HCT116 (cell line): ENCODE measurements around the gene EEFSEC. TPM values are rescaled to one million over a fixed set of nuclear protein-coding genes. Genes with fewer than 3 reads are reported as not detected.

Experiments used
- ATAC-seq: fragments of 200-7000 bp; cut with Tn5 transposase; 2 replicates; pipeline ENCODE4 v1.9.1; 2020; ENCODE audit warnings: mild to moderate bottlenecking, moderate library complexity
- BruUV-seq: library from RNA; stranded (reverse); fragments of 400-500 nt; replicated peaks from 2 replicates; lab custom pipeline; 2021; lab: Mats Ljungman, UMichigan
- CTCF ChIA-PET: fragments of 300-600 bp; sonication (Branson Sonifier 250); formaldehyde crosslinking; loops from one replicate; lab custom pipeline; 2021; ENCODE audit warnings: antibody characterized with exemption; lab: Charles Lee
- POLR2A ChIA-PET: fragments of 300-600, 350-600 bp; sonication (Branson Sonifier 250); formaldehyde crosslinking; loops from one replicate; lab custom pipeline; 2021; ENCODE audit warnings: antibody characterized with exemption; lab: Charles Lee
- RAD21 ChIA-PET, 2 experiments: fragments of 300-600 bp; sonication (Branson Sonifier 250); formaldehyde crosslinking; loops; one replicate each; lab custom pipeline; 2023; ENCODE audit warnings: low total read pairs in 2 of 2; ENCODE audit not compliant: uncharacterized antibody in 2 of 2, unreplicated experiment in 2 of 2, low non-redundant PET in 1 of 2; lab: Charles Lee
- DNase-seq: peaks from one replicate; pipeline ENCODE4 v3.0.0-alpha.2; 2010; ENCODE audit warnings: low read depth, low spot score
- H2AFZ ChIP-seq: fragments of 200-600 bp; shearing (Covaris generic), sonication (generic); 2 replicates; pipeline ENCODE4 v1.6.1; 2017; ENCODE audit warnings: low read depth, mixed run types, mixed read lengths, antibody characterized with exemption, low read length; ENCODE audit not compliant: poor library complexity, severe bottlenecking
- H3K27ac ChIP-seq: 2 replicates; pipeline ENCODE4 v1.5.1; 2012; ENCODE audit warnings: low read depth, low read length
- H3K27me3 ChIP-seq: fragments of 200-600 bp; sonication (generic); 2 replicates; pipeline ENCODE4 v1.6.1; 2016; ENCODE audit warnings: mixed run types, low read length, mixed read lengths; ENCODE audit not compliant: insufficient read depth
- H3K36me3 ChIP-seq, 2 experiments: fragments of 200-500 bp in 1 of 2; fragments of 200-600 bp in 1 of 2; sonication (Bioruptor generic) in 1 of 2; sonication (generic) in 1 of 2; 2 replicates each; pipeline versions ENCODE4 v1.5.1 to v1.6.1; 2014 to 2016; ENCODE audit warnings: low read length in 2 of 2, inconsistent platforms in 1 of 2, mixed read lengths in 1 of 2, mixed run types in 1 of 2; ENCODE audit not compliant: insufficient read depth in 2 of 2, control insufficient read depth in 1 of 2
- H3K4me1 ChIP-seq, 2 experiments: fragments of 200-600 bp in 1 of 2; sonication (generic) in 1 of 2; 2 replicates each; pipeline versions ENCODE4 v1.5.1 to v1.6.1; 2012 to 2017; ENCODE audit warnings: low read length in 2 of 2, inconsistent platforms in 1 of 2, mild to moderate bottlenecking in 1 of 2, mixed read lengths in 1 of 2, mixed run types in 1 of 2, moderate library complexity in 1 of 2; ENCODE audit not compliant: insufficient read depth in 2 of 2, control insufficient read depth in 1 of 2
- H3K4me2 ChIP-seq: fragments of 200-600 bp; sonication (generic); 2 replicates; pipeline ENCODE4 v1.6.1; 2017; ENCODE audit warnings: mixed run types, low read length, mixed read lengths
- H3K4me3 ChIP-seq, 2 experiments: fragments of 200-600 bp in 1 of 2; sonication (generic) in 1 of 2; replicated peaks in 1 of 2; 2 replicates each; pipeline ENCODE4 v1.5.1; 2011 to 2016; ENCODE audit warnings: low read length in 2 of 2, control low read depth in 1 of 2, low read depth in 1 of 2, mild to moderate bottlenecking in 1 of 2, mixed read lengths in 1 of 2, mixed run types in 1 of 2
- H3K79me2 ChIP-seq: fragments of 200-600 bp; sonication (generic); 2 replicates; pipeline ENCODE4 v1.6.1; 2017; ENCODE audit warnings: mild to moderate bottlenecking, mixed run types, low read length, moderate library complexity, mixed read lengths; ENCODE audit not compliant: insufficient read depth
- H3K9ac ChIP-seq: fragments of 200-600 bp; sonication (generic); 2 replicates; pipeline ENCODE4 v1.6.1; 2016; ENCODE audit warnings: low read length, mixed read lengths
- H3K9me2 ChIP-seq: fragments of 200-600 bp; sonication (generic), shearing (Covaris generic); 2 replicates; pipeline ENCODE4 v1.6.1; 2017; ENCODE audit warnings: mixed run types, mild to moderate bottlenecking, moderate library complexity; ENCODE audit not compliant: insufficient read depth
- H3K9me3 ChIP-seq, 2 experiments: fragments of 200-500 bp in 1 of 2; fragments of 200-600 bp in 1 of 2; sonication (Bioruptor generic) in 1 of 2; sonication (generic) in 1 of 2; 2 replicates each; pipeline ENCODE4 v1.6.1; 2014 to 2017; ENCODE audit warnings: low read length in 2 of 2, mixed read lengths in 2 of 2, inconsistent platforms in 1 of 2, low read depth in 1 of 2, mild to moderate bottlenecking in 1 of 2, mixed run types in 1 of 2, moderate library complexity in 1 of 2; ENCODE audit not compliant: control insufficient read depth in 1 of 2, insufficient read depth in 1 of 2
- H4K20me1 ChIP-seq: fragments of 200-600 bp; sonication (generic), shearing (Covaris generic); 2 replicates; pipeline ENCODE4 v1.6.1; 2017; ENCODE audit warnings: mixed run types, mild to moderate bottlenecking, moderate library complexity; ENCODE audit not compliant: insufficient read depth
- CBX3 ChIP-seq: IDR thresholded peaks from 2 replicates; pipeline ENCODE4 v1.6.1; 2012; ENCODE audit warnings: low read depth
- CEBPB ChIP-seq: IDR thresholded peaks from 2 replicates; pipeline ENCODE4 v1.6.1; 2012; ENCODE audit warnings: low read depth
- EGR1 ChIP-seq: IDR thresholded peaks from 2 replicates; pipeline ENCODE4 v1.6.1; 2012; ENCODE audit warnings: low read depth
- ELF1 ChIP-seq: IDR thresholded peaks from 2 replicates; pipeline ENCODE4 v1.6.1; 2012; ENCODE audit warnings: low read depth, borderline replicate concordance
- EZH2 ChIP-seq: fragments of 200-600 bp; sonication (generic); IDR thresholded peaks from 2 replicates; pipeline ENCODE4 v1.6.1; 2017; ENCODE audit warnings: antibody characterized with exemption, mixed run types
- EZH2phosphoT487 ChIP-seq: fragments of 200-600 bp; IDR thresholded peaks from 2 replicates; pipeline ENCODE4 v1.6.1; 2018; ENCODE audit warnings: antibody characterized with exemption, borderline replicate concordance
- FOSL1 ChIP-seq: IDR thresholded peaks from 2 replicates; pipeline ENCODE4 v1.6.1; 2012; ENCODE audit warnings: low read depth
- JUND ChIP-seq: IDR thresholded peaks from 2 replicates; pipeline ENCODE4 v1.6.1; 2012
- MAX ChIP-seq: IDR thresholded peaks from 2 replicates; pipeline ENCODE4 v1.6.1; 2012
- POLR2A ChIP-seq: IDR thresholded peaks from 2 replicates; pipeline ENCODE4 v1.7.0; 2011; ENCODE audit warnings: borderline replicate concordance; ENCODE audit not compliant: insufficient read depth, insufficient read length; ENCODE audit errors: extremely low read depth
- REST ChIP-seq: IDR thresholded peaks from 2 replicates; pipeline ENCODE4 v1.6.1; 2012; ENCODE audit warnings: low read depth
- SIN3A ChIP-seq: IDR thresholded peaks from 2 replicates; pipeline ENCODE4 v1.6.1; 2012; ENCODE audit warnings: low read depth
- SP1 ChIP-seq: IDR thresholded peaks from 2 replicates; pipeline ENCODE4 v1.6.1; 2012; ENCODE audit warnings: low read depth
- SRF ChIP-seq: IDR thresholded peaks from 2 replicates; pipeline ENCODE4 v1.6.1; 2012; ENCODE audit warnings: low read depth
- YY1 ChIP-seq: IDR thresholded peaks from 2 replicates; pipeline ENCODE4 v1.6.1; 2011; ENCODE audit warnings: low read length, low read depth, moderate library complexity, mild to moderate bottlenecking; ENCODE audit not compliant: insufficient replicate concordance; ENCODE audit errors: extremely low read depth
- ZFX ChIP-seq: fragments of 450-650 bp; IDR thresholded peaks from 2 replicates; pipeline ENCODE4 v1.6.1; 2017
- intact Hi-C: fragments of 100-400 bp; cut with micrococcal nuclease; formaldehyde crosslinking; loops from 2 replicates; pipeline ENCODE4 v1.10.0; 2022
- total RNA-seq: library from RNA; stranded (reverse); gene quantifications from one replicate; pipeline ENCODE4 v1.2.1, GENCODE V29; 2021; ENCODE audit not compliant: unreplicated experiment
- TF ChIP-seq, protein P1 (sequence below), 3 experiments: fragments of 200-600 bp in 1 of 3; sonication (generic) in 1 of 3; IDR thresholded peaks in 2 of 3; conservative IDR thresholded peaks in 1 of 3; 2 replicates each; pipeline ENCODE4 v1.5.1; 2012 to 2017; ENCODE audit warnings: low read depth in 2 of 3, low read length in 2 of 3, antibody characterized with exemption in 1 of 3, borderline replicate concordance in 1 of 3, control low read depth in 1 of 3, mild to moderate bottlenecking in 1 of 3, mixed read lengths in 1 of 3, mixed run types in 1 of 3, moderate library complexity in 1 of 3; ENCODE audit not compliant: insufficient read depth in 1 of 3

Gene EEFSEC
- total RNA-seq, 1 experiment from 2014 or later: 16.1 TPM

GRCh38 chr3:128277378-128278069, 124.2 kb downstream of the EEFSEC start:
- H3K27me3 ChIP-seq: no peaks in the 10 kb centered on the region
- H2AFZ ChIP-seq: no peak overlapping the region
- no peak overlapping the region for H3K27ac ChIP-seq
- H3K36me3 ChIP-seq: no peaks in the 10 kb centered on the region
- no peaks in the 10 kb centered on the region for H3K9me3 ChIP-seq
- intact Hi-C loops: no loop called here
- no TSS peak for BruUV-seq
- no peak overlapping the region for H3K4me3 ChIP-seq
- POLR2A ChIA-PET: no interaction called here
- H3K4me1 ChIP-seq: no peaks in the 10 kb centered on the region
- RAD21 ChIA-PET: no interaction called here
- ATAC-seq (no peak), DNase-seq (no peak)
- H4K20me1 ChIP-seq: no peaks in the 10 kb centered on the region
- CTCF ChIA-PET: no interaction called here
- H3K4me2 ChIP-seq: no peak overlapping the region
- H3K9me2 ChIP-seq: no peaks in the 10 kb centered on the region
- no peaks in the 10 kb centered on the region for H3K79me2 ChIP-seq
- TF ChIP-seq CBX3 (no peak), YY1 (no peak), SIN3A (no peak), ZFX (no peak), JUND (no peak), ELF1 (no peak), SP1 (no peak), MAX (no peak), POLR2A (no peak), CEBPB (no peak), SRF (no peak), REST (no peak), EZH2 (no peak), EGR1 (no peak), FOSL1 (no peak), EZH2phosphoT487 (no peak)
- TF ChIP-seq, protein P1, sequence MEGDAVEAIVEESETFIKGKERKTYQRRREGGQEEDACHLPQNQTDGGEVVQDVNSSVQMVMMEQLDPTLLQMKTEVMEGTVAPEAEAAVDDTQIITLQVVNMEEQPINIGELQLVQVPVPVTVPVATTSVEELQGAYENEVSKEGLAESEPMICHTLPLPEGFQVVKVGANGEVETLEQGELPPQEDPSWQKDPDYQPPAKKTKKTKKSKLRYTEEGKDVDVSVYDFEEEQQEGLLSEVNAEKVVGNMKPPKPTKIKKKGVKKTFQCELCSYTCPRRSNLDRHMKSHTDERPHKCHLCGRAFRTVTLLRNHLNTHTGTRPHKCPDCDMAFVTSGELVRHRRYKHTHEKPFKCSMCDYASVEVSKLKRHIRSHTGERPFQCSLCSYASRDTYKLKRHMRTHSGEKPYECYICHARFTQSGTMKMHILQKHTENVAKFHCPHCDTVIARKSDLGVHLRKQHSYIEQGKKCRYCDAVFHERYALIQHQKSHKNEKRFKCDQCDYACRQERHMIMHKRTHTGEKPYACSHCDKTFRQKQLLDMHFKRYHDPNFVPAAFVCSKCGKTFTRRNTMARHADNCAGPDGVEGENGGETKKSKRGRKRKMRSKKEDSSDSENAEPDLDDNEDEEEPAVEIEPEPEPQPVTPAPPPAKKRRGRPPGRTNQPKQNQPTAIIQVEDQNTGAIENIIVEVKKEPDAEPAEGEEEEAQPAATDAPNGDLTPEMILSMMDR (IDR thresholded peaks at IDR 0.05 in 2 of 3, conservative IDR thresholded peaks at IDR 0.05 in 1 of 3; ENCODE audit: borderline replicate concordance in 1 of 3, insufficient read depth in 1 of 3, low read depth in 2 of 3, low read length in 2 of 3): no peak
- H3K9ac ChIP-seq: no peak overlapping the region
